GM23338 (cell line): Measurements from ENCODE around the gene SMCR8.
A peak's percentile ranks its signal among the peaks of the same experiment; 100 is the strongest.

Experiments used
- CTCF ChIP-seq, 2 experiments: fragments of 200-600 bp in 1 of 2; sonication (generic) in 1 of 2; conservative IDR thresholded peaks; 2 replicates each; pipeline versions ENCODE4 v1.5.1 to v1.6.1; 2016 to 2017; ENCODE audit warnings: antibody characterized with exemption in 2 of 2, low read depth in 2 of 2, mild to moderate bottlenecking in 2 of 2, moderate library complexity in 1 of 2
- EZH2 ChIP-seq: fragments of 200-600 bp; sonication (generic); IDR thresholded peaks from one replicate; pipeline ENCODE4 v1.8.0; 2017; ENCODE audit warnings: antibody characterized with exemption, mild to moderate bottlenecking, low read depth; ENCODE audit not compliant: unreplicated experiment
- POLR2AphosphoS5 ChIP-seq: IDR thresholded peaks from 2 replicates; pipeline ENCODE4 v1.6.1; 2016; ENCODE audit warnings: antibody characterized with exemption, low read depth

GRCh38 chr17:18363101-18364049 is 48.3 kb downstream of the SMCR8 start, which contains the start of gene SHMT1:
- TF ChIP-seq EZH2 = no peak
- TF ChIP-seq POLR2AphosphoS5 = peak; percentile 91
- no peak for TF ChIP-seq CTCF (conservative IDR thresholded peaks at IDR 0.05; ENCODE audit: low read depth in 2 of 2)
